Activated naive CD4-positive, alpha-beta T cell treated with anti-CD3 and anti-CD28 coated beads for 36 hours (primary cell): ENCODE results near the gene NACAD. TPM values are rescaled to one million over a fixed set of nuclear protein-coding genes. Genes with fewer than 3 reads are reported as not detected.

Source experiments
- CTCF ChIA-PET: fragments of 350-600 bp; sonication (Branson Sonifier 250); formaldehyde crosslinking; loops from one replicate; lab custom pipeline; 2021; ENCODE audit warnings: antibody characterized with exemption; lab: Charles Lee
- DNase-seq: peaks from one replicate; pipeline ENCODE4 v3.0.0-alpha.2; 2020
- H3K27ac Mint-ChIP-seq: one replicate; pipeline ENCODE4 v1.8.0; 2021; ENCODE audit warnings: mild to moderate bottlenecking, mixed read lengths
- H3K27me3 Mint-ChIP-seq: one replicate; pipeline ENCODE4 v1.8.0; 2021; ENCODE audit warnings: low read depth, mixed read lengths
- H3K36me3 Mint-ChIP-seq: one replicate; pipeline ENCODE4 v1.8.0; 2021; ENCODE audit warnings: low read depth, mixed read lengths
- H3K4me1 Mint-ChIP-seq: one replicate; pipeline ENCODE4 v1.8.0; 2021; ENCODE audit warnings: low read depth, mixed read lengths
- H3K4me3 Mint-ChIP-seq: one replicate; pipeline ENCODE4 v1.8.0; 2021; ENCODE audit warnings: mild to moderate bottlenecking, moderate library complexity, mixed read lengths
- H3K9me3 Mint-ChIP-seq: one replicate; pipeline ENCODE4 v1.8.0; 2021; ENCODE audit warnings: mixed read lengths
- intact Hi-C: fragments of 100-400 bp; cut with micrococcal nuclease; formaldehyde crosslinking; loops from one replicate; pipeline ENCODE4 v1.15.1; 2023
- total RNA-seq, 2 experiments: library from RNA; stranded (reverse); gene quantifications; one replicate each; pipeline ENCODE4 v1.2.3, GENCODE V29; 2021

NACAD gene
- total RNA-seq, 2 experiments from 2014 or later: 0.05 TPM

- CTCF ChIA-PET: no interaction called here
- Mint-ChIP-seq H3K36me3 (peaks cover 26% of the 10 kb centered on the region), H3K27me3 (no peaks in the 10 kb centered on the region), H3K27ac (peak overlapping the region; percentile 56), H3K4me1 (no peaks in the 10 kb centered on the region), H3K9me3 (no peaks in the 10 kb centered on the region), H3K4me3 (no peak overlapping the region)
- intact Hi-C loops: no loop called here
- DNase-seq: no peak
These were observed 14.0 kb downstream of the NACAD start for GRCh38 chr7:45074528-45075354.

GRCh38 chr7:45073786-45074527 is 14.8 kb downstream of the NACAD start:
- peak overlapping the region; percentile 56 for H3K27ac Mint-ChIP-seq
- H3K9me3 Mint-ChIP-seq: no peaks in the 10 kb centered on the region
- H3K4me3 Mint-ChIP-seq: no peak overlapping the region
- no peaks in the 10 kb centered on the region for H3K4me1 Mint-ChIP-seq
- peaks cover 26% of the 10 kb centered on the region for H3K36me3 Mint-ChIP-seq
- CTCF ChIA-PET: no interaction called here
- no peak for DNase-seq
- no peaks in the 10 kb centered on the region for H3K27me3 Mint-ChIP-seq
- intact Hi-C loops: no loop called here

- CTCF ChIA-PET: no interaction called here
- no peak for DNase-seq
- H3K27me3 Mint-ChIP-seq: no peaks in the 10 kb centered on the region
These were observed 15.6 kb downstream of the NACAD start for GRCh38 chr7:45073031-45073785.

GRCh38 chr7:45072131-45073030 is 16.4 kb downstream of the NACAD start:
- H3K27ac Mint-ChIP-seq: peak overlapping the region; percentile 32
- H3K4me1 Mint-ChIP-seq: no peaks in the 10 kb centered on the region
- H3K27me3 Mint-ChIP-seq: no peaks in the 10 kb centered on the region
- intact Hi-C loops: no loop called here
- CTCF ChIA-PET: interaction anchor here (1.0 kb wide), 1 partner anchor 98 kb away, joined by 4 read pairs; no protein-coding TSS in a partner anchor
- no peak for DNase-seq
- no peak overlapping the region for H3K4me3 Mint-ChIP-seq
- H3K9me3 Mint-ChIP-seq: no peaks in the 10 kb centered on the region
- H3K36me3 Mint-ChIP-seq: peaks cover 32% of the 10 kb centered on the region

More at GRCh38 chr7:45073031-45073785, 15.6 kb downstream of the NACAD start:
- no peaks in the 10 kb centered on the region for H3K9me3 Mint-ChIP-seq
- H3K4me3 Mint-ChIP-seq: no peak overlapping the region
- H3K27ac Mint-ChIP-seq: peak overlapping the region; percentile 32
- intact Hi-C loops: no loop called here
- no peaks in the 10 kb centered on the region for H3K4me1 Mint-ChIP-seq
- H3K36me3 Mint-ChIP-seq: peaks cover 32% of the 10 kb centered on the region

- no peak overlapping the region for H3K4me3 Mint-ChIP-seq
- H3K36me3 Mint-ChIP-seq: peaks cover 27% of the 10 kb centered on the region
- intact Hi-C loops: no loop called here
- DNase-seq: no peak
- no peaks in the 10 kb centered on the region for H3K9me3 Mint-ChIP-seq
- H3K27ac Mint-ChIP-seq: no peak overlapping the region
- H3K27me3 Mint-ChIP-seq: no peaks in the 10 kb centered on the region
- no peaks in the 10 kb centered on the region for H3K4me1 Mint-ChIP-seq
- CTCF ChIA-PET: interaction anchor here (1.0 kb wide), 1 partner anchor 98 kb away, joined by 4 read pairs; no protein-coding TSS in a partner anchor
These were observed 17.2 kb downstream of the NACAD start for GRCh38 chr7:45071528-45071927.

GRCh38 chr7:45070254-45070642 is 18.5 kb downstream of the NACAD start:
- Mint-ChIP-seq H3K27ac (no peak overlapping the region), H3K4me1 (no peaks in the 10 kb centered on the region), H3K27me3 (no peaks in the 10 kb centered on the region)

GRCh38 chr7:45069444-45070253 is 19.1 kb downstream of the NACAD start:
- Mint-ChIP-seq H3K27me3 (no peaks in the 10 kb centered on the region), H3K36me3 (peaks cover 25% of the 10 kb centered on the region), H3K4me3 (no peak overlapping the region), H3K4me1 (no peaks in the 10 kb centered on the region), H3K27ac (no peak overlapping the region), H3K9me3 (no peaks in the 10 kb centered on the region)
- intact Hi-C loops: no loop called here
- CTCF ChIA-PET: interaction anchor here (1.3 to 1.7 kb wide), 3 partner anchors 66 to 95 kb away, joined by 3 to 5 read pairs (median 5); no protein-coding TSS in a partner anchor
- DNase-seq: no peak

More at GRCh38 chr7:45070254-45070642, 18.5 kb downstream of the NACAD start:
- DNase-seq: no peak
- intact Hi-C loops: no loop called here
- no peak overlapping the region for H3K4me3 Mint-ChIP-seq
- H3K9me3 Mint-ChIP-seq: no peaks in the 10 kb centered on the region
- CTCF ChIA-PET: interaction anchor here (1.3 kb wide), 2 partner anchors 65 to 67 kb away, joined by 3 to 5 read pairs; no protein-coding TSS in a partner anchor
- H3K36me3 Mint-ChIP-seq: peaks cover 28% of the 10 kb centered on the region

GRCh38 chr7:45068236-45069023 is 20.3 kb downstream of the NACAD start:
- H3K27ac Mint-ChIP-seq: no peak overlapping the region

GRCh38 chr7:45067582-45067981 is 21.2 kb downstream of the NACAD start:
- CTCF ChIA-PET: interaction anchor here (1.7 kb wide), 1 partner anchor 93 kb away, joined by 5 read pairs; no protein-coding TSS in a partner anchor
- Mint-ChIP-seq H3K27me3 (no peaks in the 10 kb centered on the region), H3K4me3 (no peak overlapping the region), H3K36me3 (peaks cover 23% of the 10 kb centered on the region), H3K4me1 (peaks cover 2% of the 10 kb centered on the region), H3K9me3 (no peaks in the 10 kb centered on the region), H3K27ac (no peak overlapping the region)
- intact Hi-C loops: no loop called here
- DNase-seq: no peak

More at GRCh38 chr7:45068236-45069023, 20.3 kb downstream of the NACAD start:
- no peak for DNase-seq
- Mint-ChIP-seq H3K9me3 (no peaks in the 10 kb centered on the region), H3K4me3 (no peak overlapping the region), H3K4me1 (no peaks in the 10 kb centered on the region), H3K27me3 (no peaks in the 10 kb centered on the region), H3K36me3 (peaks cover 28% of the 10 kb centered on the region)
- intact Hi-C loops: no loop called here
- CTCF ChIA-PET: interaction anchor here (1.7 kb wide), 1 partner anchor 94 kb away, joined by 5 read pairs; no protein-coding TSS in a partner anchor

GRCh38 chr7:45066409-45066808 is 22.4 kb downstream of the NACAD start:
- H3K27ac Mint-ChIP-seq: no peak overlapping the region
- CTCF ChIA-PET: interaction anchor here (0.5 to 0.7 kb wide), 2 partner anchors 38 to 102 kb away, joined by 3 to 4 read pairs; no protein-coding TSS in a partner anchor
- H3K27me3 Mint-ChIP-seq: no peaks in the 10 kb centered on the region
- H3K36me3 Mint-ChIP-seq: peaks cover 27% of the 10 kb centered on the region
- intact Hi-C loops: no loop called here
- H3K4me1 Mint-ChIP-seq: peaks cover 10% of the 10 kb centered on the region
- H3K9me3 Mint-ChIP-seq: no peaks in the 10 kb centered on the region
- no peak overlapping the region for H3K4me3 Mint-ChIP-seq
- DNase-seq: no peak
